Fibroblast of lung (primary cell): ENCODE results near the gene STARD13.

Experiments used
- EZH2 ChIP-seq: IDR thresholded peaks from 2 replicates; pipeline ENCODE4 v1.5.1; 2012; ENCODE audit warnings: low read length, control low read depth, mild to moderate bottlenecking; ENCODE audit errors: missing control alignments
- TF ChIP-seq, protein P1 (sequence below), 2 donors: IDR thresholded peaks in 1 of 2; conservative IDR thresholded peaks in 1 of 2; 1 replicate in 1 of 2; 2 replicates in 1 of 2; pipeline ENCODE4 v1.5.1; 2011 to 2012; ENCODE audit warnings: low read length in 2 of 2, control low read depth in 1 of 2, inconsistent platforms in 1 of 2, low read depth in 1 of 2, mild to moderate bottlenecking in 1 of 2

- TF ChIP-seq EZH2, result no peak
- TF ChIP-seq, protein P1, sequence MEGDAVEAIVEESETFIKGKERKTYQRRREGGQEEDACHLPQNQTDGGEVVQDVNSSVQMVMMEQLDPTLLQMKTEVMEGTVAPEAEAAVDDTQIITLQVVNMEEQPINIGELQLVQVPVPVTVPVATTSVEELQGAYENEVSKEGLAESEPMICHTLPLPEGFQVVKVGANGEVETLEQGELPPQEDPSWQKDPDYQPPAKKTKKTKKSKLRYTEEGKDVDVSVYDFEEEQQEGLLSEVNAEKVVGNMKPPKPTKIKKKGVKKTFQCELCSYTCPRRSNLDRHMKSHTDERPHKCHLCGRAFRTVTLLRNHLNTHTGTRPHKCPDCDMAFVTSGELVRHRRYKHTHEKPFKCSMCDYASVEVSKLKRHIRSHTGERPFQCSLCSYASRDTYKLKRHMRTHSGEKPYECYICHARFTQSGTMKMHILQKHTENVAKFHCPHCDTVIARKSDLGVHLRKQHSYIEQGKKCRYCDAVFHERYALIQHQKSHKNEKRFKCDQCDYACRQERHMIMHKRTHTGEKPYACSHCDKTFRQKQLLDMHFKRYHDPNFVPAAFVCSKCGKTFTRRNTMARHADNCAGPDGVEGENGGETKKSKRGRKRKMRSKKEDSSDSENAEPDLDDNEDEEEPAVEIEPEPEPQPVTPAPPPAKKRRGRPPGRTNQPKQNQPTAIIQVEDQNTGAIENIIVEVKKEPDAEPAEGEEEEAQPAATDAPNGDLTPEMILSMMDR (conservative IDR thresholded peaks at IDR 0.05 in 1 of 2, IDR thresholded peaks at IDR 0.05 in 1 of 2; ENCODE audit: low read depth in 1 of 2, low read length in 2 of 2), result no peak
Measured at GRCh38 chr13:33235564-33235963, 50.0 kb downstream of the STARD13 start.
